HG02763 (cell line): ENCODE data around the gene NUP160.
A peak's percentile ranks its signal among the peaks of the same experiment; 100 is the strongest.
"Not testable (repeated sequence)": the region's sequence is repeated elsewhere in the genome, so short reads cannot be mapped to it uniquely, and the experiment has no call there.

Experiments
- ATAC-seq: cut with Tn5 transposase; IDR thresholded peaks from one replicate; pipeline ENCODE4 v1.9.1; 2021; ENCODE audit warnings: mild to moderate bottlenecking, moderate library complexity; ENCODE audit not compliant: unreplicated experiment

NUP160 gene

GRCh38 chr11:47847892-47848699 lies at the start of gene NUP160:
TSS of gene NUP160 (minus strand) at chr11:47848350. CDS start at chr11:47848318, 32 bp downstream.
- ATAC-seq = peak; percentile 80

- ATAC-seq = no peak
Observed at GRCh38 chr11:47896199-47896598, 48.0 kb upstream of the NUP160 start.

GRCh38 chr11:47895035-47895434 lies 46.9 kb upstream of the NUP160 start:
- ATAC-seq = no peak

GRCh38 chr11:47892546-47893276 lies 44.6 kb upstream of the NUP160 start:
- not testable (repeated sequence) for ATAC-seq

GRCh38 chr11:47891886-47892285 lies 43.7 kb upstream of the NUP160 start:
- no peak for ATAC-seq

GRCh38 chr11:47889714-47890441 lies 41.7 kb upstream of the NUP160 start:
- no peak for ATAC-seq

GRCh38 chr11:47887910-47888569 lies 39.9 kb upstream of the NUP160 start:
- ATAC-seq = no peak

GRCh38 chr11:47886096-47886495 lies 37.9 kb upstream of the NUP160 start:
- no peak for ATAC-seq

- not testable (repeated sequence) for ATAC-seq
Observed at GRCh38 chr11:47882437-47882836, 34.3 kb upstream of the NUP160 start.

GRCh38 chr11:47881145-47881544 lies 33.0 kb upstream of the NUP160 start:
- ATAC-seq = no peak

- ATAC-seq = no peak
Observed at GRCh38 chr11:47879259-47880158, 31.4 kb upstream of the NUP160 start.

GRCh38 chr11:47875858-47876257 lies 27.7 kb upstream of the NUP160 start:
- ATAC-seq = not testable (repeated sequence)

GRCh38 chr11:47870404-47870803 lies 22.3 kb upstream of the NUP160 start:
- ATAC-seq = no peak

GRCh38 chr11:47869544-47870393 lies 21.6 kb upstream of the NUP160 start:
- ATAC-seq = no peak

GRCh38 chr11:47867823-47868222 lies 19.7 kb upstream of the NUP160 start:
- ATAC-seq = no peak

- not testable (repeated sequence) for ATAC-seq
Observed at GRCh38 chr11:47866892-47867291, 18.7 kb upstream of the NUP160 start.

GRCh38 chr11:47864901-47865300 lies 16.8 kb upstream of the NUP160 start:
- no peak for ATAC-seq

GRCh38 chr11:47863898-47864430 lies 15.8 kb upstream of the NUP160 start:
- no peak for ATAC-seq
